ACC112 (cell line): ENCODE data around the gene TTC33.

Experiments used
- H2AFZ ChIP-seq: fragments of 200-600 bp; sonication (generic); one replicate; pipeline ENCODE4 v1.6.0; 2017; ENCODE audit warnings: antibody characterized with exemption, low read length; ENCODE audit not compliant: unreplicated experiment
- H3K27ac ChIP-seq: fragments of 200-600 bp; sonication (generic); 2 replicates; pipeline ENCODE4 v1.5.1; 2014; ENCODE audit warnings: low read depth, mild to moderate bottlenecking, antibody characterized with exemption, low read length, moderate library complexity
- H3K27me3 ChIP-seq: fragments of 200-600 bp; sonication (generic); 2 replicates; pipeline ENCODE4 v1.6.1; 2014; ENCODE audit warnings: mild to moderate bottlenecking, antibody characterized with exemption, low read length, moderate library complexity, mixed read lengths; ENCODE audit not compliant: insufficient read depth
- H3K36me3 ChIP-seq: fragments of 200-600 bp; sonication (generic); 2 replicates; pipeline ENCODE4 v1.6.1; 2016; ENCODE audit warnings: mild to moderate bottlenecking, antibody characterized with exemption, low read length, moderate library complexity, mixed read lengths; ENCODE audit not compliant: insufficient read depth
- H3K4me1 ChIP-seq: fragments of 200-600 bp; sonication (generic); one replicate; pipeline ENCODE4 v1.6.1; 2016; ENCODE audit warnings: low read length, mixed read lengths; ENCODE audit not compliant: insufficient read depth, unreplicated experiment, control insufficient read depth
- H3K4me3 ChIP-seq: fragments of 200-600 bp; sonication (generic); 2 replicates; pipeline ENCODE4 v1.5.1; 2014; ENCODE audit warnings: mild to moderate bottlenecking, low read depth, low read length
- H3K79me2 ChIP-seq: fragments of 200-600 bp; sonication (generic); one replicate; pipeline ENCODE4 v1.6.0; 2016; ENCODE audit warnings: low read length; ENCODE audit not compliant: control insufficient read depth, unreplicated experiment, insufficient read depth

The TTC33 gene

DNA sequence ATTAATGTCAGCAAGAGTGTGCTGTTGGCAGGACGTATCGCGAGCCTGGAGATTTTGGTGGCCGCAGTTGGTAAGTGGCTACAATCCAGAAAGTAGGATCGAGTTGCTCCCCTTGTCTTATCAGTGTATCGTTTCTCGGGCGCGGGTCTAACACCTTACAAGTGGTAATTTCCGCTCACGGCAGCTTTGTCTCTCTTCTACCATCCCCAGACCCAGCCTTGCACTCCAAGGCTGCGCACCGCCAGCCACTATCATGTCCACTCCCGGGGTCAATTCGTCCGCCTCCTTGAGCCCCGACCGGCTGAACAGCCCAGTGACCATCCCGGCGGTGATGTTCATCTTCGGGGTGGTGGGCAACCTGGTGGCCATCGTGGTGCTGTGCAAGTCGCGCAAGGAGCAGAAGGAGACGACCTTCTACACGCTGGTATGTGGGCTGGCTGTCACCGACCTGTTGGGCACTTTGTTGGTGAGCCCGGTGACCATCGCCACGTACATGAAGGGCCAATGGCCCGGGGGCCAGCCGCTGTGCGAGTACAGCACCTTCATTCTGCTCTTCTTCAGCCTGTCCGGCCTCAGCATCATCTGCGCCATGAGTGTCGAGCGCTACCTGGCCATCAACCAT lies 74.9 kb downstream of the TTC33 start:
- Histone ChIP-seq H3K27ac (peak overlapping the region; percentile 39; the same call in 1 of the 2 replicates), H3K36me3 (peaks cover 4% of the 10 kb centered on the region; the same call in 1 of the 2 replicates), H3K4me3 (peak overlapping the region; percentile 98), H2AFZ (peak overlapping the region; percentile 64), H3K4me1 (peaks cover 27% of the 10 kb centered on the region), H3K27me3 (no peaks in the 10 kb centered on the region), H3K79me2 (peaks cover 67% of the 10 kb centered on the region)

DNA sequence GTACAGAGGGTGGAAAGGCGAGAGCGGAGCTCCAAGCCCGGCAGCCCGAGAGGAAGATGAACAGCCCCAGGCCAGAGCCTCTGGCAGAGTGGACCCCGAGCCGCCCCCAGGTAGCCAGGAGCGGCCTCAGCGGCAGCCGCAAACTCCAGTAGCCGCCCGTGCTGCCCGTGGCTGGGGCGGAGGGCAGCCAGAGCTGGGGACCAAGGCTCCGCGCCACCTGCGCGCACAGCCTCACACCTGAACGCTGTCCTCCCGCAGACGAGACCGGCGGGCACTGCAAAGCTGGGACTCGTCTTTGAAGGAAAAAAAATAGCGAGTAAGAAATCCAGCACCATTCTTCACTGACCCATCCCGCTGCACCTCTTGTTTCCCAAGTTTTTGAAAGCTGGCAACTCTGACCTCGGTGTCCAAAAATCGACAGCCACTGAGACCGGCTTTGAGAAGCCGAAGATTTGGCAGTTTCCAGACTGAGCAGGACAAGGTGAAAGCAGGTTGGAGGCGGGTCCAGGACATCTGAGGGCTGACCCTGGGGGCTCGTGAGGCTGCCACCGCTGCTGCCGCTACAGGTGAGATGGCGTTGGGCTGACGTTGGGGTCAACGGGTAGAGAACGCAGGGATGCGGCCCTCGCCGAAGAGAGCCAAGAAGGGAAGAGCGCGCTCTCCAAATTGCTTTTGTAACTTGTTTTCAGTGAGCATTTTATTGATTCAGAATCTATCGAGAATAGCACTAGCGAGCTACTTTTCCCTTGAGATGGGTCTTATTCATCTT lies 75.7 kb downstream of the TTC33 start, which contains the start of gene PTGER4:
TSS of gene PTGER4 (plus strand) at position 3 of the 769 bp plus-strand sequence. CDS start 1,079 bp downstream, outside the sequence.
- Histone ChIP-seq H3K27ac (peak within 1 kb of the TSS; percentile 80), H3K4me1 (peaks cover 22% of the 10 kb centered on the region), H3K4me3 (peak within 1 kb of the TSS; percentile 98), H3K27me3 (no peaks in the 10 kb centered on the region), H2AFZ (peak within 1 kb of the TSS; percentile 76), H3K36me3 (peaks cover 4% of the 10 kb centered on the region; the same call in 1 of the 2 replicates), H3K79me2 (peaks cover 59% of the 10 kb centered on the region)

DNA sequence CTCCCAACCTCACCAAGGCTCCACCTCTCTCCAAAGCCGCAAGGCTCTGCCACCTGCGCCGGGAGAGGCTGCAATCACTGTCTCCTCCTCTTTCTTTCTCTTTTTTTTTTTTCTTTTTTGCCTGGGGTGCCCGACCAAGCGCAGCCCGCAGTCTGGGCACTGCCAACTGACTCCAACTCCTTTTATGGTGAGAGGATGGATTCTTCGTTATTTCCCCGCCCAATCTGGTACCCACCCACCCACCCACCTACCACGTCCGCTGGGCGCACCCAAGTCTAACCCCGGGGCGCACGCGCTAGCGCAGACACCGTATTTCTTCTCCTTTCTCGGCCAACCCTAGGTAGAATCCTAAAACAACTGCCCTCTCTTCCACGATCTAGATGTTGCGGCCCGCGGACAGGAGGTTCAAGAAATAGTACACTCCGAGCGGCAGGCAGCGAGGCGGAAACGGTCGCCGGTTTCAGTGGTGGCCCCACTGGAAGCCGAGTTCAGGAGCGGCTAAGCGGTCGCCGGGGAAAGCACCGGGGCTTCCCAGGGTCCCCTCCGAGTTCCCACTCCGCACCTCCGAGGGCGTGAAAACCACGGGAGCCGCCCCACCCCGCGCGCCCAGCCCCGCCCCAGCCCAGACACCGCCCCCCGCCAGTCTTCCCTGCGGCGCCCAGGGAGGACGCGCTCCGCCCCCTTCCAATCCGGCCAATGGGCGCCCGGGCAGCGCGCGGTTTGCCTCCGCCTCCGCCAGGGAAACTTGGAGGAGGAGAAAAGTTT lies 76.4 kb downstream of the TTC33 start:
- Histone ChIP-seq H3K4me3 (peak overlapping the region; percentile 98), H3K79me2 (peaks cover 51% of the 10 kb centered on the region), H3K27me3 (no peaks in the 10 kb centered on the region), H2AFZ (peak overlapping the region; percentile 76), H3K36me3 (peaks cover 4% of the 10 kb centered on the region; the same call in 1 of the 2 replicates), H3K27ac (peak overlapping the region; percentile 80), H3K4me1 (peaks cover 20% of the 10 kb centered on the region)

DNA sequence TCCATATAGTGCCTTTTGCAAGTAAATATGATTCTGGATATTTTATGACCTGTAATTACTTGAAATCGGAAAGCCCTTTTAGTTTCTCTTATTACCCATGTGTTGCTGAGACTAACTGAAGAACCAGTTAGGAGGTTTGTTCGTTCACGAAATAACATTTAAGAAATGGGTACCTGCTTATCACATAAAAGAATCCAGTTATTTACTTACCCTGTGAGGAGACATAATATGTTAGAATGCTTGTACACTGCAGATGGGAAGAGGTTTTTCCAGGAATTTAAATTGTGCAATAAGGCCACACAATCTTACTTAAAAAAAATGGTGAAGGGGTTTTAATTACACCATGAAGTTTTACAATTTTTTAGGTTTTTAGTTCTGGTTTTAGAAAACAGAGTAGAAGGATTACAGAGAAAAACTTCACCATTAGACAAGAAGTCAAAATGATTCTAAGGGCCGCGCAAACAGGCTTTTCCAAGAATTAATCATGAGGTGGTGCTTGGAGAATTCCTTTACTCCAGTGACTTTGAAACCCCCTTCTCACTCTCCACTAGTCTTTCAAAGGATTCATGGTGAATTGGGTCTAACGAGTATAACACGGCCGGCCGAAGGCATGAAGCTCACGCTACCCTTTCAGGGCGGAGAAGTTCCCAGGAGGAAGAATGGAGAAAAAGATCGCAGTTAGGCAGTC lies 77.2 kb downstream of the TTC33 start:
- no peaks in the 10 kb centered on the region for H3K27me3 ChIP-seq
- H3K79me2 ChIP-seq: peaks cover 45% of the 10 kb centered on the region
- H3K36me3 ChIP-seq: peaks cover 4% of the 10 kb centered on the region; the same call in 1 of the 2 replicates
- H3K27ac ChIP-seq: peak overlapping the region; percentile 80
- H2AFZ ChIP-seq: no peak overlapping the region
- H3K4me3 ChIP-seq: peak overlapping the region; percentile 75
- peaks cover 20% of the 10 kb centered on the region for H3K4me1 ChIP-seq

DNA sequence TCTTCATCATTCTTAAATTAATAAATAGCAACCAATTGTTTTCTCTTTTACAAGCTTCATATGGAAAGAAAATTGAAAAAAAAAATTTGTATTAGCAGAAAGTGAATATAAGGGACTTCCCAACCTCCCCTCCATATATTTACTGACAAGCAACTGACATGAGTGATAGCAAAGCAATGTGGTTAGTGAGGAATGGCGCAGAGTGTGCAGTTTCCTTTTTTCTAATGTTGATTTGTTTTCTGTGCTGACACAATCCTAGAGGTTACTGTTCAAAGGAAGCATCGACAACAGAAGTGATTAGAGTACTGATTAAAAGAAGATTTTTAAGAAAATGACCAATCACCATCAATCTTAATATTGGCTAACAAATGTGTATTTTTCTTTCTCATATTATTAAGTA lies 77.7 kb downstream of the TTC33 start:
- H3K4me1 ChIP-seq: peaks cover 20% of the 10 kb centered on the region
- H3K27ac ChIP-seq: peak overlapping the region; percentile 80
- H3K79me2 ChIP-seq: peaks cover 39% of the 10 kb centered on the region
- H3K27me3 ChIP-seq: no peaks in the 10 kb centered on the region
- H3K36me3 ChIP-seq: peaks cover 4% of the 10 kb centered on the region; the same call in 1 of the 2 replicates
- H2AFZ ChIP-seq: no peak overlapping the region
- peak overlapping the region; percentile 75 for H3K4me3 ChIP-seq

DNA sequence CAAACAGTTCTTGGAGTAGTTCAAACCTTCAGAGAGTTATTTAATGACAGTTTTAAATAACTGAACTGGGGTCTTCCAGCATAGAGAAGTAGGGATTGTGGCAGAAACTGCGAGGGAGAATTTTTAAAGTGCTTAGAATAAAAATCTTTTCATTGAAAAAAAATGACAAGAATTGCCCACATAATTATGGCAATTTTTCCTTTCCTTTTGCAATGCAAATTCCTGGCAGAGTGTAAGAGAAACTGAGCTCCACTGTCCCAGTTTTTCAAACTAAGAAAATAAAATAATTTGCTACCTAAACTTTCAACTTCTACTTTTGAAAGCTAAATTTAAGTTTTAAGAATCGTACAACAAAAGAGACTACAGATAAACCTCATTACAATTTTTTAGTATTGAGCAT lies 78.3 kb downstream of the TTC33 start:
- Histone ChIP-seq H3K4me1 (peaks cover 20% of the 10 kb centered on the region), H3K36me3 (peaks cover 4% of the 10 kb centered on the region; the same call in 1 of the 2 replicates), H3K4me3 (peak overlapping the region; percentile 75), H3K27ac (peak overlapping the region; percentile 80), H3K79me2 (peaks cover 33% of the 10 kb centered on the region), H2AFZ (peak overlapping the region; percentile 70), H3K27me3 (no peaks in the 10 kb centered on the region)

DNA sequence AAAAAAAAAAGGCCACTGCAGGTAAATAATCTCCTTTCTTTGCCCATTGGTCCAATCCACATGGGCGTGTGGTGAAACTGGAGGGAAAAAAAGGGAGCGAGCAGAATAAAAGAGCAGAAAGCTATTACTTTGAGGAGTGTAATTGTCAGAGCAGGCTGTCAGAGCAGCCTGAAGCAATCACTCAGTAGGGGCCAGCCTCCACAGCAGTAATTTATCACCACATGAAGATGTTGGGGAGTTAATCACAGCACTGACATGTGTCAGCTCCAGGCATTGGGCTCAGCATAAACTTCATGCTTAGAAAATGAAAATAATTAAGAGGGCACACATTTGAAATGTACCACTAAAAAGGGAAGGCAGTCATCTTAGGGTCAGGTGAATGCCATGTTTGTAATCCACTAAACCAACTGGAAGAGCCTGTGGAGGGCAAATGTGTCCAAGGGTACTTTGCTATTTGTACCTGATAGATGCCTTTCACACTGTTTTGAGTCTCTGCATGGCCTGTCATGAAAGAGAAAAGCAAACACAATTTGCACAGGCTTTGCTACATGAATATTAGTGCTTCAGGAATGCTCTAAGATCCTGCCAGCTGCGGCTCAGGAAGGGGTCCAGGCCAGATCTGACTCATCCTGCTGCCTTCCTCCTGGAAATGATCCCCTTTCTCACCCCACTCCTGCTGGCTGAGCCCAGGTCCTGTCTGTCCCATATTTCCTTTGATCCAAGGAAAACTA lies 79.0 kb downstream of the TTC33 start:
- H2AFZ ChIP-seq: peak overlapping the region; percentile 70

DNA sequence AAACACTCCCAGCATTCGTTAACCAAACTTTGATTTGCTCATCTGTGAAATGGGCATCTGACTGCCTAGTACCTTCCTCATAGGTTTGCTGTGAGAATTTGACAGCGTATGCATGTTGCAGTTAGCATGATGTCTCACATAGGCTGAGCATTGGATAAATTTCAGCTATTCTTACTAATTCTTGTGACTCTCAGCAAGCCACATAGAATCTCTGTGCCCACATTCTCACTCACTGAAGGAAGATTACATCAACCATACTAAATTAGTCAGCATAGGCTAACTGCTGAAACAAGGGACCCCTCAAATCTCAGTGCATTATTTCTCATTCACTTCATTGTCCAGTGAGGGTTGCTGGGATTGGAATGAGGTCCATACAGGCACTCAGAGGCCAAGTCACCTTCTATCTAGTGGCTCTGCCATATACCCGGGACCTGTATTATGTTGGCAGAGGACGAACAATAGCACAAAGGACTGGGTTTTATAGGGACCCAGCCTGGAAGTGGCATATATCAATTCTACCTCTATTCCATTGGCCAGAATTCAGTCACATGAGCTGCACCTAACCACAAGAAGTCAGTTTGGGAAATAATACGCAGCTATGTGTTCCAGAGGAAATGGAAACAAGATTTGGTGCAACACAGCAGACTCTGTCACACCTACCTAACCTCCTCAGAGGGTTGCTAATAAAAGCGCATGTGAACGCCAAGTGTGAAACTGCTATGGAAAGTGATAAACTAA lies 80.2 kb downstream of the TTC33 start:
- Histone ChIP-seq H3K79me2 (peaks cover 14% of the 10 kb centered on the region), H3K36me3 (no peaks in the 10 kb centered on the region), H2AFZ (no peak overlapping the region), H3K4me3 (no peak overlapping the region), H3K27ac (no peak overlapping the region), H3K4me1 (peaks cover 20% of the 10 kb centered on the region), H3K27me3 (no peaks in the 10 kb centered on the region)

More for the DNA sequence above, 79.0 kb downstream of the TTC33 start:
- H3K4me1 ChIP-seq: peaks cover 20% of the 10 kb centered on the region
- H3K4me3 ChIP-seq: peak overlapping the region; percentile 75
- peaks cover 27% of the 10 kb centered on the region for H3K79me2 ChIP-seq
- peaks cover under 1% of the 10 kb centered on the region; the same call in 1 of the 2 replicates for H3K36me3 ChIP-seq
- no peaks in the 10 kb centered on the region for H3K27me3 ChIP-seq
- H3K27ac ChIP-seq: peak overlapping the region; percentile 80

DNA sequence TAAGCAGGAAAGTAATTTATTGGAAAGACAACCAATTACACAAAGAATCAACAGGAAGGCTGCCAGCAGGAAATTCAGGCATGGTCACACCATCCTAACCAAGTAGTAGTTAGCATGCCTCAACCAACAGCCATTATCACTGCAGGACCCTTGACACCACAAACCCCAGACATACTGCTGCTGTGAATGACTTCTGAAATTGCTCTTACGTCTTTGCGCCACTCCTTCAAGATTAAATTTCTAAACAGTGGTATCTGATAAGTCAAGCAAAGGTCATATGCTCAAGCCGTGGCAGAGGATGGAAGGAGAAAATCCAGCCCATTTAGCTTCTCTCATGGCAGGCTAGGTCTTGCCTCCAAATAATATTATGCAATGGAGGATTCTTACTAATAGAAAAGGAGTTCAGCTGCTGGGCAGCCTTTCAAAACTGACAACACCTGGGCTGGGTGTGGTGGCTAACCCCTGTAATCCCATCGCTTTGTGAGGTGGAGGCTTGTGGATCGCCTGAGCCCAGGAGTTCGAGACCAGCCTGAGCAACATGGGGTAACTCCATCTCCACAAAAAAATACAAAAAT lies 81.0 kb downstream of the TTC33 start:
- no peak overlapping the region for H3K27ac ChIP-seq
- peaks cover 20% of the 10 kb centered on the region for H3K4me1 ChIP-seq
- H3K27me3 ChIP-seq: no peaks in the 10 kb centered on the region
- no peak overlapping the region for H3K4me3 ChIP-seq
- H3K36me3 ChIP-seq: no peaks in the 10 kb centered on the region
- no peak overlapping the region for H2AFZ ChIP-seq
- H3K79me2 ChIP-seq: peaks cover 7% of the 10 kb centered on the region
